HEK293T (cell line): Measurements from ENCODE around the gene MFSD2A.

Source experiments
- BHLHE40 ChIP-seq: fragments of 450-650 bp; IDR thresholded peaks from 2 replicates; pipeline ENCODE4 v1.6.1; 2016; ENCODE audit warnings: mild to moderate bottlenecking, moderate library complexity, borderline replicate concordance
- ELF4 ChIP-seq: fragments of 450-650 bp; IDR thresholded peaks from 2 replicates; pipeline ENCODE4 v1.6.1; 2017; ENCODE audit warnings: antibody characterized with exemption
- FOXK2 ChIP-seq: fragments of 450-650 bp; IDR thresholded peaks from 2 replicates; pipeline ENCODE4 v1.6.1; 2016; ENCODE audit warnings: mild to moderate bottlenecking
- SP1 ChIP-seq: fragments of 450-650 bp; IDR thresholded peaks from 2 replicates; pipeline ENCODE4 v1.6.1; 2017
- SUZ12 ChIP-seq: fragments of 450-650 bp; IDR thresholded peaks from 2 replicates; pipeline ENCODE4 v1.6.1; 2016; ENCODE audit warnings: mild to moderate bottlenecking
- TARDBP ChIP-seq: fragments of 450-650 bp; IDR thresholded peaks from 2 replicates; pipeline ENCODE4 v1.6.1; 2016

DNA sequence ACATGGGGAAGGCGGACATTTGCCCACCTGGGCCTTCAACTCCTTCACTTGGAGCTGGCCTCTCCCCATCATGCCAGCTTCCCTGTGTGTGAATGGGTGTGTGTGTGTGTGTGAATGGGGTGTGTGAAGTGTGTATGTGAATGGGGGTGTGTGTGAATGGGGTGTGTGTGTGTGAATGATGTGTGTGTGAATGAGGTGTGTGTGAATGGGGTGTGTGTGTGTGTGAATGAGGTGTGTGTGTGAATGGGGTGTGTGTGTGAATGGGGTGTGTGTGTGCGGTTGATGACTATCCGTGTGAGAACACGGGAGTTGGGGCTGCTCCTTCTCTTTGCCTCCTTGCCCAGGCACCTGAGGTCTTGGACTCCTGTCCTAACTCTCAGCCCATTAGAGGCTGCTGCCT lies 9.6 kb downstream of the MFSD2A start:
- no peak for TF ChIP-seq SUZ12
- TF ChIP-seq BHLHE40: no peak
- TF ChIP-seq SP1: no peak
- no peak for TF ChIP-seq ELF4
- no peak for TF ChIP-seq TARDBP
- TF ChIP-seq FOXK2: no peak
